ENCODE data around the gene ADNP2.

DNA sequence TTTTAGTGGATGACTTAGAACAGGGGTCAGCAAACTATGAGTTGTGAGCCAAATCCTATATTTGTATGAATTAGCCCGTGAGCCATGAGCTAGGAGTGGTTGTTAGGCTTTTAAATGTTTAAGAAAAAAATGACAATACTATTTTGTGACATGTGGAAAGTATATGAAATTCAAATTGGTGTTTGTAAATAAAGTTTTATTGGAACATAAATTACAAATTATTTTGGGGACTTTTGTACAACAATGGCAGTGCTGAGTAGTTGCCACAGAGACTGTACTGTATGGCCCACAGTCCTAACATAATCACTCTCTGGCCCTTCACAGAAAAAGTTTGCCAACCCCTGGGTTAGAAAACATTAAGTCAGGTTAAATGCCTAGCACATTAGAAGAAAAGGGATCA lies 26.1 kb downstream of the ADNP2 start:
- TF ChIP-seq, protein P1, sequence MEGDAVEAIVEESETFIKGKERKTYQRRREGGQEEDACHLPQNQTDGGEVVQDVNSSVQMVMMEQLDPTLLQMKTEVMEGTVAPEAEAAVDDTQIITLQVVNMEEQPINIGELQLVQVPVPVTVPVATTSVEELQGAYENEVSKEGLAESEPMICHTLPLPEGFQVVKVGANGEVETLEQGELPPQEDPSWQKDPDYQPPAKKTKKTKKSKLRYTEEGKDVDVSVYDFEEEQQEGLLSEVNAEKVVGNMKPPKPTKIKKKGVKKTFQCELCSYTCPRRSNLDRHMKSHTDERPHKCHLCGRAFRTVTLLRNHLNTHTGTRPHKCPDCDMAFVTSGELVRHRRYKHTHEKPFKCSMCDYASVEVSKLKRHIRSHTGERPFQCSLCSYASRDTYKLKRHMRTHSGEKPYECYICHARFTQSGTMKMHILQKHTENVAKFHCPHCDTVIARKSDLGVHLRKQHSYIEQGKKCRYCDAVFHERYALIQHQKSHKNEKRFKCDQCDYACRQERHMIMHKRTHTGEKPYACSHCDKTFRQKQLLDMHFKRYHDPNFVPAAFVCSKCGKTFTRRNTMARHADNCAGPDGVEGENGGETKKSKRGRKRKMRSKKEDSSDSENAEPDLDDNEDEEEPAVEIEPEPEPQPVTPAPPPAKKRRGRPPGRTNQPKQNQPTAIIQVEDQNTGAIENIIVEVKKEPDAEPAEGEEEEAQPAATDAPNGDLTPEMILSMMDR (IDR thresholded peaks at IDR 0.05): no peak
- TF ChIP-seq POLR2A (IDR thresholded peaks at IDR 0.05): no peak
- no peak for TF ChIP-seq EP300 (IDR thresholded peaks at IDR 0.05)
- no peak for TF ChIP-seq POLR2AphosphoS5 (IDR thresholded peaks at IDR 0.05)

Measured in gastroesophageal sphincter (tissue), 3 donors.